KOPT-K1 (cell line): Measurements from ENCODE around the gene CAPRIN1.

Experiments used
- H3K27ac ChIP-seq: fragments of 200-600 bp; sonication (generic); 2 replicates; pipeline ENCODE4 v1.5.1; 2016; ENCODE audit warnings: antibody characterized with exemption, mild to moderate bottlenecking, low read depth, low read length; ENCODE audit not compliant: poor library complexity, severe bottlenecking
- H3K36me3 ChIP-seq: fragments of 200-600 bp; sonication (generic); 2 replicates; pipeline ENCODE4 v1.5.1; 2017; ENCODE audit warnings: antibody characterized with exemption, mild to moderate bottlenecking, low read length, moderate library complexity; ENCODE audit not compliant: insufficient read depth
- H3K9me3 ChIP-seq: fragments of 200-600 bp; sonication (generic); 2 replicates; pipeline ENCODE4 v1.5.1; 2017; ENCODE audit warnings: antibody characterized with exemption, low read length, mild to moderate bottlenecking; ENCODE audit not compliant: insufficient read depth, poor library complexity, severe bottlenecking

The CAPRIN1 gene

DNA sequence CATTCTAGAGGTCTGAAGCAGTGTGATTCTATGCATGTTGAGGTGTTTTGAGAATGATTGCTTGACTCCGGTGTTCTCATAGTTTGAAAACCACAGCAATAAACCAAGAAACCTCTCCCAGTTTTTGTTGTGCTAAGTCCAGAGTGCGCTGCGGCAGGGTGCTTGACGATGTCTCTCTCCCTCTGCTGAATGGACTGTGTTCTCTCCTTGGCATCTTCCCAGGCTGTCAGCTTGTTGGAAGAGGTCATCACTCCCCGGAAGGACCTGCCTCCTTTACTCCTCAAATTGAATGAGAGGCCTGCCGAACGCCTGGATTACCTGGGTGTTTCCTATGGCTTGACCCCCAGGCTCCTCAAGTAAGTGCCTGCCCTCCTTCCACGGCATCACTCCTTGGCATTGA lies 84.9 kb downstream of the CAPRIN1 start:
- H3K27ac ChIP-seq = no peak overlapping the region
- H3K36me3 ChIP-seq = peaks cover 98% of the 10 kb centered on the region
- no peaks in the 10 kb centered on the region for H3K9me3 ChIP-seq

DNA sequence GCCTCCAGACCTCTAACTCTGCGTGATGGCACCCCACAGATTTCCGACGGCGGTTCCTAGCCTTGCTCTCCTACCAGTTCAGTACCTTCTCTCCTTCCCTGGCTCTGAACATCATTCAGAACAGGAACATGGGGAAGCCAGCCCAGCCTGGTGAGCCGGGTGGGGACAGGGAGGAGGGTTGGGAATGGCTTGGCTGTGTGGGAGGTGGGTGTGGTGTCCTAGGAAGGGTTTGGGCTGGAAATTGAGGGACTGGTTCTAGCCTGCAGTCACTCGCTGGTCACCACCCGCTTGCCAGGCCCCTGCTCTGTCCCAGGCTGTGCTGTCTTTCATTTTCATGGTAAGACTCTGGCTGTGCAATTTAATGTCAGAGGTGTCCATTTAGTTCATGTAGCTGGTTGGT lies 87.8 kb downstream of the CAPRIN1 start:
- no peaks in the 10 kb centered on the region for H3K9me3 ChIP-seq
- H3K27ac ChIP-seq = no peak overlapping the region
- peaks cover 98% of the 10 kb centered on the region for H3K36me3 ChIP-seq

DNA sequence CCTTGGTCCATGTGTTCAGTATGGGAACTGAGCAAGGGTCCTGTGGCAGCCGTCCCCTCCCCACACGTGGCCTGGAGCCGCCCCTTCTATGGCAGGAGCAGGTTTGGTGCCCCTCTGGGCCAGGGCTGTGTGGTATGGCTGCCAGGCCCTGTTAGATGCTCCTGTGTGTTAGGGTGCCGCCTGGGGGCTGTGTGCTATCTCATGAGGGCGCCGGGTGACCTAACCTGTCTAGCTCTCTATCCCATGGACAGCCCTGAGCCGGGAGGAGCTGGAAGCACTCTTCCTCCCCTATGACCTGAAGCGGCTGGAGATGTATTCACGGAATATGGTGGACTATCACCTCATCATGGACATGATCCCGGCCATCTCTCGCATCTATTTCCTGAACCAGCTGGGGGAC lies 88.6 kb downstream of the CAPRIN1 start:
- no peaks in the 10 kb centered on the region for H3K9me3 ChIP-seq
- no peak overlapping the region for H3K27ac ChIP-seq
- peaks cover 98% of the 10 kb centered on the region for H3K36me3 ChIP-seq

DNA sequence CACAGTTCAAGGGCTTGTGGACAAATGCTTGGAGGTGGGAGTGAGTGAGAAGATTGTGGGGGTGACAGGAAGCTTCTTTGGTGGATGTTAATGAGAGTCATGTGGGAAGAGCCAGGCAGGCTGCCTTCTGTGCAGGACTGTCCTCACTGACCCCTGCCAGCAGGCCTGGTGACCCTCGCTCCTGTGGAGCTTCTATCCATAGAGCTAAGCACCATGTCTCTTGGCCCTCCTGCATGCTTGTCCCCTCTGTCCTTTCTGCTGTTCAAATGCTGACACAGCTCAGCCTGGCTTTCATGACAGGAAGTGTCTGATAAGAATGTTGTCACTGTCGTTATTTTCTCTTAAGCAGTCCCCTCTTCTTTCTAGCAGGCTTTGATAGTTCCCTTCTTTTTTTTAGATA lies 91.5 kb downstream of the CAPRIN1 start:
- Histone ChIP-seq H3K36me3 (peaks cover 98% of the 10 kb centered on the region), H3K9me3 (no peaks in the 10 kb centered on the region), H3K27ac (no peak overlapping the region)

DNA sequence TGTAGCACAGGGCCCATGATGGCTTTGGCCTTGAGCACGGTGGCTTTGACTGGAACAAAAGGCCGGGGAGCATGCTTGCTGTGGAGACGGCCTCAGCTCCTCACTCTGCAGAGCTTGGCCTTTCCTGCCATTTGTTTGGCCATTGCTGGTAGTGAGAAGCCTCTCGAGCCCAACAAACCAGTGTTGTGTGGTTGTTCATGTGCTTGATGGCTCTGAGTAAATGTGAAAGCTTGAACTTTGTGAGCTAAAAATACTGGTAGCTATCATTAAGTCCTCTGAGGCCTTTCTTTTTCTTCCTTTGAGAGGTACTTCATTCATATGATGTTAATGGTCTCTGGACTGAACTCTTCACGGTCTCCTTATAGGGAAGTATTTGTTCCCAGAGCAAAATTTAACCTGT lies 93.5 kb downstream of the CAPRIN1 start:
- Histone ChIP-seq H3K27ac (no peak overlapping the region), H3K36me3 (peaks cover 100% of the 10 kb centered on the region), H3K9me3 (no peaks in the 10 kb centered on the region)

DNA sequence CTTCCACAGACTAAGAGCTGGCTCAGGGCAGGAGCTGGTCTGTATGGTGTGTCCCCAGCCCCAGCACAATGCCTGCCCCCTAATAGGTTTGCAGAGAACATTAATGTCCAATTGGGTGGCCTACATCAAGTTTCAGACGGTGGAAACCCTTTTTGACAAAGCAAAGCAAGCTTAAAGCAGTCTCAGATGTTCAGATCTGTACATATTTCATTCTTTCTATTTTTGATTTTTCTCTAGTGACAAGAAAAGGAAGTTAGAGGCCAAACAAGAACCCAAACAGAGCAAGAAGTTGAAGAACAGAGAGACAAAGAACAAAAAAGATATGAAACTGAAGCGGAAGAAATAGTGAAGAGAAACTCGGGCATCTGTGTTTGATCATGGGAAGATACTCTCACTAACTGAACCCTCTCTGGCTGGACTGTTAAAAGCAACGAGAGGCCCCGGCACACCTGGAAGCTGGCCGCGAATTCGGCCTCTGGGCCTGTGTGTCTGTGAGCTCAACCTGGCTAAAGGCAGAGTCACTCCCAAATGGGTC lies 94.4 kb downstream of the CAPRIN1 start:
- H3K36me3 ChIP-seq = peaks cover 100% of the 10 kb centered on the region
- no peaks in the 10 kb centered on the region for H3K9me3 ChIP-seq
- H3K27ac ChIP-seq = no peak overlapping the region

DNA sequence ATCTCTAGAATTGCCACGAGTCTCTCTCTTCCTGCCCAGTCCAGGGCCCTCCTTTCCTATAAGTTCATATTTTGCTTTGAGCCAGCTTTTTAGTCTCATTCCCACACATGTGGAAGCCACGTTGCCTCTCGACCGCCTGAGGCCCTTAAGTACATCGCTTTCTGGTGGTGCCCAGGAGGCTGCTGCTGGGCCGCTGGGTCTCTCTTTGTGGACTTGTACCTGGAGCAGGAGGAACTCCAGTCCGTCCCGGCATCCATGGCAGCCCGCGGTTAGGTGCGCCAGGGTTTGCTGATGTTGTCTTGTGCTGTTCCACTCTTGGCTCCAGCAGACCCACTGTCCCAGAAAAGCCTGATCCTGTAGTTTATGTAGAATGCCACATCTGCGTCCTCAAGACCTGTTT lies 94.9 kb downstream of the CAPRIN1 start:
- Histone ChIP-seq H3K27ac (no peak overlapping the region), H3K36me3 (peaks cover 100% of the 10 kb centered on the region), H3K9me3 (no peaks in the 10 kb centered on the region)

DNA sequence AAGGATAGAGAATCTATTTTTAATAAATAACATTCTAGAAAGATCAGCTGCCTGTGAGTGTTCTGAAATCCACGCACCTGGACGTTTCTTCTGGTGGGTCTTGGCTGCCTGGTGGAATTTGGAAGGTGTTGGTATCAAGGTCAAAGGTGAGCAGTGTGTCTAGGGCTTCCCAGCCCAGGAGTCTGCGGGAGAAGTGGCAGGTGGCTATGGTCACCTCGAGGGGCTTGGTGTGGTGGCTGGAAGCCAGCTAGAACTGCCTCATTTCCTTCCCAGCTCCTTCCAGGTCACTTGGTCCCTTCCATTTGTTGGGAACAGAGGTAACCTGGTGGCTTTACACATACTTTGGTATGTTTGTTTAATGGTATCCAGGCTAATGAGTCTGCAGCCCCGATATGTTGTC lies 95.3 kb downstream of the CAPRIN1 start:
- H3K27ac ChIP-seq = no peak overlapping the region
- H3K9me3 ChIP-seq = no peaks in the 10 kb centered on the region
- peaks cover 100% of the 10 kb centered on the region for H3K36me3 ChIP-seq

DNA sequence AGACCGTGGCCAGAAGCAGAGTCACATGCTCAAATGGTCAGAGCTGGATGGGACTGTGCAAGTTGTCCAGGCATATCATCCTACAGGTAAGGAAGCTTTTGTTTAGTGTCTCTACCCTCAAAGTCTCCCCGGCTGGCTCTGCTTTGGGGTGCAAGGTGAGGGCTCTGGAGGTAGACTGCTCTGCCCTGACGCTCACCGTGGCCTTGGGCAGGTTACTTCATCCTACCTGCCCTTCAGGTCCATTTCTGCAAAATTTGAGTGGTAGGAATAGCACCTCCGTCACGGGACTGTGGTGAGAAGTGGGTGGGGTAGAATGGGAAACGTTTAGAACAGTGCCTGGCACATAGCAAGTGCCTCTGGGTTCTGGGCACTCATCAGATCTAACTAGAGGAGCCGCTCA lies 96.0 kb downstream of the CAPRIN1 start:
- H3K27ac ChIP-seq = no peak overlapping the region
- H3K9me3 ChIP-seq = no peaks in the 10 kb centered on the region
- peaks cover 100% of the 10 kb centered on the region for H3K36me3 ChIP-seq

DNA sequence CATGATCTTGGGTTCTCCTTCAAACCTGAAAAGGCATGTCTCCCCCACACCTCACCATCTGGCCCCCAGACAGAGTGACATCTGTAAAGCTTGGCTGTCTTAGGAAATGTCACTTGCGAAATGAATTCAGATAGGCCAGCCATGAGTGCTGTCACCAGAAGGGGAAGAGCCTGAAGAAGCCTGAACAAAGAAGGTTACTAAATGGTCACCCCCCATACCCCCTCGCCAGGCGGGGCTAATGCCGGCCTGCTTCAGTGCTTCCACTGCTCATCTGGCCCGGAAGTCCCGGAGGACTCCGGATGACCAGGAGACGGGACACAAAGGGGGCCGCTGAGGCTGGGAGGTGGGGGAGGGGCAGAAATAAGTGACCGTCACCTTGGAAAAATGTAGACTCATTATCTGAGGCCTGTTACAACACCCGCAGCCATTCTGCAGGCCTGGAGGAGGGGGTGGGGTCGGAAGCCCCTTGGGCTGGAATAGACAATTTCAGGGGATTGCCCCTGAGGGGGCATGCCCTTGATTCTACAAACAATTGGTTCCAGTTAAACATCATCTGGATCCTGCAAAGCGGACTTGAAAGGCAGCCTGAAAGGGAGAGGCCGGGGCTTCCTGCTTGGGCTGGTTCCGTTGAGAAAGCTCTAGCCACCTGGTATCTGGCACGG lies 97.1 kb downstream of the CAPRIN1 start:
- H3K27ac ChIP-seq = no peak overlapping the region
- no peaks in the 10 kb centered on the region for H3K9me3 ChIP-seq
- peaks cover 100% of the 10 kb centered on the region for H3K36me3 ChIP-seq

DNA sequence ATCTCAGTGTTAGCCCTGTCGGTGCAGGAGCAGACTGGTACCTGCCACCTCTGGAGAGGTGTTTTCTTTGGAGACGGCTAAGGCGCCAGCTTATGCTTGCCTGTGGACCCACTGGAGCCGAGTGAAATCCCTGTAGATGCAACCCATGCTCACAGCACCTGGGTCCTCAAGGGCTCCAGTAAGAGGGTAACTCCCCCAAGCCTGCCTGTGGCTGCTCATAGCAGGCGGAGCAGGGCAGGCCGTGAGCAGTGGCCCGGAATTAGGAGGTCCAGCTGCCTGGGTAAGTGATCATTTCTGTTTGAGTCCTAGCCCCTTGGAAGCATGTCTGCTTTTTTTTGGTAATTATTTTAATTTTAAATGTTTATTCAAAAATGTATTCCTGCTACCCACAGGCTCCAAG lies 97.7 kb downstream of the CAPRIN1 start:
- H3K36me3 ChIP-seq = peaks cover 99% of the 10 kb centered on the region
- no peaks in the 10 kb centered on the region for H3K9me3 ChIP-seq
- H3K27ac ChIP-seq = no peak overlapping the region

DNA sequence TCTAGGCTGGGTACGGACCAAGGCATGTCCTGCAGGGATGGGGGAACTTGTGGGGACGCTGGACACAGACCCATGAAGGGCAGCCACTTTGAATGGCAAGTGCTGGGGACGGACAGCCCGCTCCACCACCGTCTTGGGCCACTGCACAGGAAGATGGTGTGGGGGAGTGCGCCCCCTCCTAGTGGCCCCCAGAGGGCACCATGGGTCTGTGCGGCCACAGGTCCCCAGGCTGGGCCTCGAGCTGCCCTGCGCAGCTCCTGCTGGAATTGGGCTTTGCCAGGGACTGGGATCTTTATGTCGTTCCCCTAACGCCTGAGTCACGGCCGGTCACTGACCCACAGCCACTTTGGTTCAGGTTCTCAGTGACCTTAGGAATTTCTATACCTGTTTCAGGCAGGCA lies 98.3 kb downstream of the CAPRIN1 start:
- peaks cover 99% of the 10 kb centered on the region for H3K36me3 ChIP-seq
- no peak overlapping the region for H3K27ac ChIP-seq
- no peaks in the 10 kb centered on the region for H3K9me3 ChIP-seq

DNA sequence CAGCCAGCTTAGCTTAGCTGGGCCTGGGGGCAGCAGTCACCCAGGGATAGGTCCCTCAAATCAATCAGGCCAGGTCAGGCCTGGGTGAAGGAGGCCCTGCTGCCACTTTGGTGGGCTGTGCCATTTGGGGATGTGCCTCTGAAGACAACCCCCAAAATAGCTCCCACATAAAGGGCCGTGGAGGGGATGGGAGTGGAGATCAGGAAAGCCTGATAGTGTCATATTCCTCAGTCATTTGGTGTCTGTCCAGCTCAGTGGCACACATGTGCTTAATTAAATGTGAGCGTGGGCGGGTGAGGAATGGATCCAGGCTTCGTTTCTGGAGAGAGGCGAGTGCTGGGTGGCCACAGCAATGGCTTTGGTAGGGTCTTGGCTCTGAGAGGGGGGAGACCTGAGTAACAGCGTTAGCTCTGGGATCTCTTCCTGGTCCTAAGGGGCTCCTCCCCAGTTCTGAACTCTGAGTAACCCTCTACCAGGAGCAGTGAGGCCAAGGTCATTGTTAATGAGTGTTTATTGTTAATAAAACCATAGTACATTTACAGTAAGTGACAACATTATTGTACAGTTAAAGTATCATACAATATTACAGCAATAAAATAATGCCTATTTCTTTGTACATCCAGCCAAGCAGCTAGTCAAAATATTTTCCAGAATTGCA lies 99.1 kb downstream of the CAPRIN1 start:
- Histone ChIP-seq H3K9me3 (no peaks in the 10 kb centered on the region), H3K36me3 (peaks cover 99% of the 10 kb centered on the region), H3K27ac (no peak overlapping the region)
